IPS-NIHi7 (cell line): ENCODE results near the gene CKS1B.
"Not testable (repeated sequence)": the region's sequence is repeated elsewhere in the genome, so short reads cannot be mapped to it uniquely, and the experiment has no call there.

Source experiments
- DNase-seq: peaks from one replicate; pipeline ENCODE4 v3.0.0; 2012; ENCODE audit warnings: mixed read lengths; ENCODE audit errors: extremely low spot score

The CKS1B gene

GRCh38 chr1:154964359-154964758, 10.1 kb upstream of the CKS1B start:
- no peak for DNase-seq

- DNase-seq: no peak
These were observed 8.4 kb upstream of the CKS1B start for GRCh38 chr1:154966111-154966510.

- no peak for DNase-seq
These were observed 7.0 kb upstream of the CKS1B start for GRCh38 chr1:154967331-154967950.

- DNase-seq: no peak
These were observed 5.8 kb upstream of the CKS1B start for GRCh38 chr1:154968731-154969130.

GRCh38 chr1:154969246-154969645, 5.2 kb upstream of the CKS1B start:
- no peak for DNase-seq

- no peak for DNase-seq
These were observed 4.5 kb upstream of the CKS1B start for GRCh38 chr1:154969860-154970452.

GRCh38 chr1:154970631-154971340, 3.7 kb upstream of the CKS1B start, which contains the start of gene SHC1:
SHC1 (minus strand) TSS chr1:154970747; CDS start chr1:154970526, 221 bp downstream.
- peak; percentile 91 for DNase-seq

GRCh38 chr1:154971341-154971998, 3.0 kb upstream of the CKS1B start:
- no peak for DNase-seq

- no peak for DNase-seq
These were observed 2.3 kb upstream of the CKS1B start for GRCh38 chr1:154972213-154972516.

- peak; percentile 69 for DNase-seq
These were observed 1.8 kb upstream of the CKS1B start for GRCh38 chr1:154972517-154973343.

GRCh38 chr1:154973344-154974101, 958 bp upstream of the CKS1B start:
- peak; percentile 65 for DNase-seq

GRCh38 chr1:154974808-154975408, 427 bp downstream of the CKS1B start:
- peak; percentile 84 for DNase-seq

- DNase-seq: no peak
These were observed 1.1 kb downstream of the CKS1B start for GRCh38 chr1:154975409-154976059.

GRCh38 chr1:154977762-154978161, 3.3 kb downstream of the CKS1B start:
- not testable (repeated sequence) for DNase-seq

GRCh38 chr1:154978360-154978759, 3.9 kb downstream of the CKS1B start:
- no peak for DNase-seq

- no peak for DNase-seq
These were observed 7.9 kb downstream of the CKS1B start for GRCh38 chr1:154982341-154982740.

- DNase-seq: peak; percentile 95
These were observed 8.6 kb downstream of the CKS1B start, which contains the start of gene FLAD1 for GRCh38 chr1:154982897-154983648. FLAD1 (plus strand) TSS chr1:154983344; CDS start chr1:154983695, 351 bp downstream.

- DNase-seq: no peak
These were observed 9.4 kb downstream of the CKS1B start for GRCh38 chr1:154983776-154984466.

GRCh38 chr1:154986736-154987135, 12.3 kb downstream of the CKS1B start:
- DNase-seq: not testable (repeated sequence)
